HepG2 (cell line): Measurements from ENCODE around the gene AGXT. TPM values are rescaled to one million over a fixed set of nuclear protein-coding genes. Genes with fewer than 3 reads are reported as not detected.

ENCODE experiments used
- ADNP ChIP-seq: sonication (generic); formaldehyde crosslinking; IDR thresholded peaks from 2 replicates; pipeline ENCODE4 v1.4.0; 2020; ENCODE audit warnings: missing genetic modification reagents
- ARNT2 ChIP-seq: sonication (generic); formaldehyde crosslinking; IDR thresholded peaks from 2 replicates; pipeline ENCODE4 v1.8.0; 2022; ENCODE audit warnings: mild to moderate bottlenecking, low read depth, missing genetic modification reagents, moderate library complexity
- BCL3 ChIP-seq: sonication (generic); formaldehyde crosslinking; IDR thresholded peaks from 2 replicates; pipeline ENCODE4 v1.5.1; 2020; ENCODE audit warnings: mild to moderate bottlenecking, missing genetic modification reagents, moderate library complexity
- CENPX ChIP-seq: sonication (generic); formaldehyde crosslinking; IDR thresholded peaks from 2 replicates; pipeline ENCODE4 v1.9.0; 2021; ENCODE audit warnings: mild to moderate bottlenecking, missing genetic modification reagents, moderate library complexity
- CREB1 ChIP-seq, 2 experiments: fragments of 450-650 bp in 1 of 2; IDR thresholded peaks; 2 replicates each; pipeline ENCODE4 v1.6.1; 2016 to 2017; ENCODE audit warnings: control low read depth in 1 of 2, mild to moderate bottlenecking in 1 of 2, missing compliant biosample characterization in 1 of 2, missing genetic modification characterization in 1 of 2
- ESRRA ChIP-seq: sonication (generic); formaldehyde crosslinking; IDR thresholded peaks from 2 replicates; pipeline ENCODE4 v1.5.1; 2020; ENCODE audit warnings: mild to moderate bottlenecking, low read depth, missing genetic modification reagents
- ETV5 ChIP-seq: IDR thresholded peaks from 2 replicates; pipeline ENCODE4 v1.6.1; 2018; ENCODE audit warnings: missing biosample characterization, missing genetic modification reagents, inconsistent platforms, borderline replicate concordance
- MAF1 ChIP-seq: sonication (generic); formaldehyde crosslinking; IDR thresholded peaks from 2 replicates; pipeline ENCODE4 v1.5.0; 2020; ENCODE audit warnings: missing genetic modification reagents, borderline replicate concordance
- MAZ ChIP-seq, 2 experiments: sonication (generic) in 1 of 2; formaldehyde crosslinking in 1 of 2; IDR thresholded peaks; 2 replicates each; pipeline versions ENCODE4 v1.5.0 to v1.6.1; 2012 to 2020; ENCODE audit warnings: low read depth in 2 of 2, mild to moderate bottlenecking in 2 of 2, borderline replicate concordance in 1 of 2, improper control_type of control experiment in 1 of 2, low read length in 1 of 2, missing genetic modification reagents in 1 of 2, moderate library complexity in 1 of 2
- PHB2 ChIP-seq: fragments of 450-650 bp; IDR thresholded peaks from 2 replicates; pipeline ENCODE4 v1.6.1; 2018; ENCODE audit not compliant: partially characterized antibody
- POLR2A ChIP-seq, 2 experiments: IDR thresholded peaks; 2 replicates each; pipeline ENCODE4 v1.6.1; 2011; ENCODE audit warnings: low read depth in 2 of 2, low read length in 2 of 2, mild to moderate bottlenecking in 1 of 2, moderate library complexity in 1 of 2; ENCODE audit not compliant: insufficient read depth in 1 of 2
- POLR2AphosphoS5 ChIP-seq: IDR thresholded peaks from 2 replicates; pipeline ENCODE4 v1.6.1; 2012; ENCODE audit warnings: low read depth, low read length
- PRMT3 ChIP-seq: sonication (generic); formaldehyde crosslinking; IDR thresholded peaks from 2 replicates; pipeline ENCODE4 v1.8.1; 2022; ENCODE audit warnings: low read depth, mild to moderate bottlenecking, moderate library complexity, missing genetic modification reagents, borderline replicate concordance
- RELA ChIP-seq: sonication (generic); formaldehyde crosslinking; IDR thresholded peaks from 2 replicates; pipeline ENCODE4 v1.4.0; 2020; ENCODE audit warnings: missing genetic modification reagents
- RNF2 ChIP-seq: fragments of 450-650 bp; conservative IDR thresholded peaks from 2 replicates; pipeline ENCODE4 v1.6.1; 2016; ENCODE audit warnings: low read depth
- SIN3B ChIP-seq: fragments of 150-350 bp; IDR thresholded peaks from 2 replicates; pipeline ENCODE4 v1.6.1; 2014; ENCODE audit warnings: low read length
- SNAPC2 ChIP-seq: sonication (generic); formaldehyde crosslinking; IDR thresholded peaks from 2 replicates; pipeline ENCODE4 v1.8.1; 2022; ENCODE audit warnings: mild to moderate bottlenecking, missing genetic modification reagents
- SOX13 ChIP-seq, 3 experiments: fragments of 450-650 bp in 1 of 3; sonication (generic) in 1 of 3; formaldehyde crosslinking in 1 of 3; IDR thresholded peaks in 2 of 3; conservative IDR thresholded peaks in 1 of 3; 2 replicates each; pipeline versions ENCODE4 v1.5.0 to v1.6.1; 2016 to 2020; ENCODE audit warnings: antibody characterized with exemption in 1 of 3, mild to moderate bottlenecking in 1 of 3, missing compliant biosample characterization in 1 of 3, missing genetic modification reagents in 1 of 3, moderate library complexity in 1 of 3
- ZC3H13 ChIP-seq: sonication (generic); formaldehyde crosslinking; IDR thresholded peaks from 2 replicates; pipeline ENCODE4 v1.8.1; 2023; ENCODE audit warnings: mild to moderate bottlenecking, missing genetic modification reagents, moderate library complexity
- ZFX ChIP-seq: sonication (generic); formaldehyde crosslinking; IDR thresholded peaks from 2 replicates; pipeline ENCODE4 v1.4.0; 2020; ENCODE audit warnings: mild to moderate bottlenecking, low read depth, missing genetic modification reagents, moderate library complexity
- ZNF264 ChIP-seq: sonication (generic); formaldehyde crosslinking; IDR thresholded peaks from 2 replicates; pipeline ENCODE4 v1.4.0; 2020; ENCODE audit warnings: missing genetic modification reagents
- ZNF350 ChIP-seq: sonication (generic); formaldehyde crosslinking; IDR thresholded peaks from 2 replicates; pipeline ENCODE4 v1.4.0; 2020; ENCODE audit warnings: mild to moderate bottlenecking, low read depth, missing genetic modification reagents, borderline replicate concordance
- ZNF44 ChIP-seq: sonication (generic); formaldehyde crosslinking; IDR thresholded peaks from 2 replicates; pipeline ENCODE4 v1.5.1; 2020; ENCODE audit warnings: mild to moderate bottlenecking, missing genetic modification reagents
- ZNF549 ChIP-seq: sonication (generic); formaldehyde crosslinking; IDR thresholded peaks from 2 replicates; pipeline ENCODE4 v1.5.0; 2020; ENCODE audit warnings: missing genetic modification reagents
- ZNF777 ChIP-seq: sonication (generic); formaldehyde crosslinking; IDR thresholded peaks from 2 replicates; pipeline ENCODE4 v1.4.0; 2020; ENCODE audit warnings: missing genetic modification reagents
- polyA plus RNA-seq, 8 experiments: library from polyadenylated mRNA; depleted of rRNA in 3 of 8; stranded (reverse) in 7 of 8; unstranded in 1 of 8; fragments of >200 nt; fragmentation: Illumina TruSeq in 4 of 8; extraction: Trizol in 4 of 8; gene quantifications; 2 replicates each; pipeline versions ENCODE4 v1.2.1 to v1.2.3, GENCODE V29; 2011 to 2016; ENCODE audit warnings: low read depth in 4 of 8, missing spikeins in 1 of 8, mixed read lengths in 1 of 8; ENCODE audit not compliant: insufficient read depth in 1 of 8
- total RNA-seq, 5 experiments: library from RNA; depleted of rRNA; stranded (reverse); fragments of >200 nt; fragmentation: Illumina TruSeq; extraction: Trizol; gene quantifications; 2 replicates each; pipeline ENCODE4 v1.2.3, GENCODE V29; 2016; ENCODE audit warnings: low read depth in 1 of 5
- TF ChIP-seq, protein P1 (sequence below): sonication (generic); formaldehyde crosslinking; IDR thresholded peaks from 2 replicates; pipeline ENCODE4 v1.4.0; 2020; ENCODE audit warnings: mild to moderate bottlenecking, missing genetic modification reagents
- TF ChIP-seq, protein P2 (sequence below): sonication (generic); formaldehyde crosslinking; IDR thresholded peaks from 2 replicates; pipeline ENCODE4 v1.4.0; 2020; ENCODE audit warnings: missing genetic modification reagents, mild to moderate bottlenecking, borderline replicate concordance

The AGXT gene
- total and polyA plus RNA-seq, 2 of the 13 experiments (the other 11 are each of a cell fraction or from before 2014, with no cell fraction given): 41.9 to 96.1 TPM

DNA sequence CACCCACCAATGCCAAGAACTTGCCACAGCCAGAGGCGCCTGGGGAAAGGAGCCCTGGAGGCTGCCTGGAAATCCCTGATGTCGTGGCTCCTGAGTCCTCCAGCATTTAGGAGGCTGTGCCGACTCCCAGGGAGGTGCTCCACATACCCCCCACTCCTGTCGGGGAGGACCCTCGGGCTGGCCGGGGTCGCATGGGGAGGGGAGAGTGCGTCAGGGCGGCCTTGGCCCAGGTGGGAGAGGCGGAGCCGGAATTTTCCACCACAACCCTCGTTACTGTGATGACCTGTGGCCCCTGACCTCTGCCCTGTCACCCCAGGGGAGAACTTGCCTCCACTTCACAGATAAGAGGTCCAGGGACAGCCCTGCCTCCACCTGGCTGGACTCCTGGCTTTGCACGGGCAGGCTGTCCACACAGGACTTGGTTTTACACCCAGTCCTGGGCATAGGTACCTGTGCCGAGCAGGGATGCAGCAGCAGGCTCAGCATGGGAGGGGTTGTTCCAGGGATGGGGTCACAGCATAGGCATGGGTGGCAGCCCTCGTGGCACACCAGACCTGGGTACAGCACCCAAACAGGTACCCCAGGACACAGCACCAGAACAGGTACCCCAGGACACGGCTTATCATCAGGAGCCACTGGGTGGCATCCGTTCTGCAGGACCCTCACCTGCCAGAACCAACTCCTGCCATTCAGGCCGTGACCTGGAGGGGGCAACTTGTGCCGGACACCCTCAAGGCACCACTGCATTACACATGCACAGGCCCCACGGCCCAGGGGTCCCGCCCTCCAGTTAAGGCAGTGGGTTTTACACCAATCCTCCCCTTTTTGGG is 12.3 kb upstream of the AGXT start (continued):
- TF ChIP-seq BCL3 (CRISPR knock-in tag): no peak
- TF ChIP-seq ESRRA: no peak
- TF ChIP-seq POLR2AphosphoS5: no peak; the same call in 1 of the 2 replicates
- TF ChIP-seq ARNT2: peak; percentile 19
- TF ChIP-seq ZNF350 (CRISPR knock-in tag): no peak
- TF ChIP-seq ZNF44: no peak
- TF ChIP-seq SIN3B: 0 out of 2 replicates have a peak, but pooled peaks have one; percentile 51
- TF ChIP-seq SNAPC2: peak; percentile 84; the same call in 1 of the 2 replicates
- TF ChIP-seq, protein P1, sequence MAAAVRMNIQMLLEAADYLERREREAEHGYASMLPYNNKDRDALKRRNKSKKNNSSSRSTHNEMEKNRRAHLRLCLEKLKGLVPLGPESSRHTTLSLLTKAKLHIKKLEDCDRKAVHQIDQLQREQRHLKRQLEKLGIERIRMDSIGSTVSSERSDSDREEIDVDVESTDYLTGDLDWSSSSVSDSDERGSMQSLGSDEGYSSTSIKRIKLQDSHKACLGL (CRISPR knock-in tag): no peak
- peak; percentile 18; the same call in 1 of the 2 replicates for TF ChIP-seq ZNF264 (CRISPR knock-in tag)
- 0 out of 2 replicates have a peak, but pooled peaks have one; percentile 9 for TF ChIP-seq ADNP
- TF ChIP-seq ZFX (CRISPR knock-in tag): peak; percentile 63; the same call in 1 of the 2 replicates
- TF ChIP-seq SOX13 (IDR thresholded peaks at IDR 0.05): no peak
- TF ChIP-seq SOX13 (CRISPR knock-in tag; conservative IDR thresholded peaks at IDR 0.05 in 1 of 2, IDR thresholded peaks at IDR 0.05 in 1 of 2): peak in 1 of 2 experiments; percentile 51; a peak in 2 of 4 replicates
- no peak for TF ChIP-seq PRMT3
- no peak for TF ChIP-seq MAF1 (CRISPR knock-in tag)
- no peak; the same call in 1 of the 2 replicates for TF ChIP-seq RNF2
- TF ChIP-seq CREB1 (IDR thresholded peaks at IDR 0.05): no peak
- no peak for TF ChIP-seq CREB1 (CRISPR knock-in tag; IDR thresholded peaks at IDR 0.05)
- no peak; the same call in 1 of the 2 replicates for TF ChIP-seq ZNF777 (CRISPR knock-in tag)
- peak; percentile 37; the same call in 1 of the 2 replicates for TF ChIP-seq MAZ (IDR thresholded peaks at IDR 0.05; ENCODE audit: borderline replicate concordance, low read depth, low read length)
- TF ChIP-seq MAZ (CRISPR knock-in tag; IDR thresholded peaks at IDR 0.05; ENCODE audit: low read depth): no peak
- no peak for TF ChIP-seq CENPX (CRISPR knock-in tag)
- no peak for TF ChIP-seq ZNF549
- no peak for TF ChIP-seq PHB2
- TF ChIP-seq, protein P2, sequence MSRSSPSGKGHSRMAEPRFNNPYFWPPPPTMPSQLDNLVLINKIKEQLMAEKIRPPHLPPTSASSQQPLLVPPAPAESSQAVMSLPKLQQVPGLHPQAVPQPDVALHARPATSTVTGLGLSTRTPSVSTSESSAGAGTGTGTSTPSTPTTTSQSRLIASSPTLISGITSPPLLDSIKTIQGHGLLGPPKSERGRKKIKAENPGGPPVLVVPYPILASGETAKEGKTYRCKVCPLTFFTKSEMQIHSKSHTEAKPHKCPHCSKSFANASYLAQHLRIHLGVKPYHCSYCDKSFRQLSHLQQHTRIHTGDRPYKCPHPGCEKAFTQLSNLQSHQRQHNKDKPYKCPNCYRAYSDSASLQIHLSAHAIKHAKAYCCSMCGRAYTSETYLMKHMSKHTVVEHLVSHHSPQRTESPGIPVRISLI (CRISPR knock-in tag): peak; percentile 41; the same call in 1 of the 2 replicates
- peak in 1 of 2 experiments; percentile 25; a peak in 2 of 4 replicates for TF ChIP-seq POLR2A (IDR thresholded peaks at IDR 0.05; ENCODE audit: insufficient read depth in 1 of 2, low read depth in 2 of 2, low read length in 2 of 2)
- TF ChIP-seq ZC3H13: no peak; the same call in none of the 2 replicates
- TF ChIP-seq ETV5 (CRISPR knock-in tag): peak; percentile 60; the same call in 1 of the 2 replicates
- TF ChIP-seq RELA (CRISPR knock-in tag): peak; percentile 50; the same call in 1 of the 2 replicates
